ENCODE results near the gene HTR6.

Gene HTR6

GRCh38 chr1:19672237-19672636 lies 7.6 kb downstream of the HTR6 start:
- no peak overlapping the region for H3K27ac ChIP-seq (ENCODE audit: low read length)
- H3K4me1 ChIP-seq (ENCODE audit: insufficient read depth, low read length) = no peaks in the 10 kb centered on the region
- no peaks in the 10 kb centered on the region for H3K27me3 ChIP-seq (ENCODE audit: insufficient read depth, low read length, poor library complexity)
- ATAC-seq (ENCODE audit: insufficient read depth, low read depth) (no peak), DNase-seq (no peak)
- peaks cover 4% of the 10 kb centered on the region for H4K20me1 ChIP-seq (ENCODE audit: insufficient read depth, low read length)
- no peaks in the 10 kb centered on the region for H3K9me3 ChIP-seq (ENCODE audit: insufficient read depth, low read length, severe bottlenecking)
- H3K79me2 ChIP-seq (ENCODE audit: insufficient read depth, low read length) = no peaks in the 10 kb centered on the region
- no peak overlapping the region for H3K9ac ChIP-seq (ENCODE audit: low read depth, low read length)
- H3K4me2 ChIP-seq (ENCODE audit: insufficient read depth, low read length) = no peak overlapping the region
- no peaks in the 10 kb centered on the region for H3K36me3 ChIP-seq (ENCODE audit: insufficient read depth, low read length)
- no peak overlapping the region for H2AFZ ChIP-seq (ENCODE audit: low read depth, low read length)
- no peak for TF ChIP-seq CTCF (IDR thresholded peaks at IDR 0.05; ENCODE audit: borderline replicate concordance, extremely low read depth, low read length, poor library complexity, severe bottlenecking)
- no peak for TF ChIP-seq EZH2 (IDR thresholded peaks at IDR 0.05; ENCODE audit: borderline replicate concordance, low read depth, low read length, severe bottlenecking)
- no peak overlapping the region for H3K4me3 ChIP-seq (ENCODE audit: low read depth in 1 of 2, low read length in 2 of 2)

- no peaks in the 10 kb centered on the region for H3K27me3 ChIP-seq (ENCODE audit: insufficient read depth, low read length, poor library complexity)
- DNase-seq = no peak
- H3K4me3 ChIP-seq (ENCODE audit: low read depth in 1 of 2, low read length in 2 of 2) = no peak overlapping the region
- no peak for TF ChIP-seq EZH2 (IDR thresholded peaks at IDR 0.05; ENCODE audit: borderline replicate concordance, low read depth, low read length, severe bottlenecking)
- TF ChIP-seq CTCF (IDR thresholded peaks at IDR 0.05; ENCODE audit: borderline replicate concordance, extremely low read depth, low read length, poor library complexity, severe bottlenecking) = no peak
- no peak overlapping the region for H3K27ac ChIP-seq (ENCODE audit: low read length)
- no peak overlapping the region for H3K4me2 ChIP-seq (ENCODE audit: insufficient read depth, low read length)
- H3K9me3 ChIP-seq (ENCODE audit: insufficient read depth, low read length, severe bottlenecking) = no peaks in the 10 kb centered on the region
- H3K79me2 ChIP-seq (ENCODE audit: insufficient read depth, low read length) = no peaks in the 10 kb centered on the region
- H3K9ac ChIP-seq (ENCODE audit: low read depth, low read length) = no peak overlapping the region
- ATAC-seq (ENCODE audit: insufficient read depth, low read depth) = no peak
- H2AFZ ChIP-seq (ENCODE audit: low read depth, low read length) = no peak overlapping the region
- no peaks in the 10 kb centered on the region for H3K36me3 ChIP-seq (ENCODE audit: insufficient read depth, low read length)
- peaks cover 7% of the 10 kb centered on the region for H4K20me1 ChIP-seq (ENCODE audit: insufficient read depth, low read length)
- H3K4me1 ChIP-seq (ENCODE audit: insufficient read depth, low read length) = no peaks in the 10 kb centered on the region
Observed at GRCh38 chr1:19675797-19676196, 11.1 kb downstream of the HTR6 start.

GRCh38 chr1:19676438-19676922 lies 11.8 kb downstream of the HTR6 start:
- no peaks in the 10 kb centered on the region for H3K36me3 ChIP-seq (ENCODE audit: insufficient read depth, low read length)
- H3K9ac ChIP-seq (ENCODE audit: low read depth, low read length) = no peak overlapping the region
- DNase-seq = peak; percentile 61
- no peaks in the 10 kb centered on the region for H3K4me1 ChIP-seq (ENCODE audit: insufficient read depth, low read length)
- H3K79me2 ChIP-seq (ENCODE audit: insufficient read depth, low read length) = no peaks in the 10 kb centered on the region
- H2AFZ ChIP-seq (ENCODE audit: low read depth, low read length) = no peak overlapping the region
- H3K4me2 ChIP-seq (ENCODE audit: insufficient read depth, low read length) = no peak overlapping the region
- no peak for TF ChIP-seq EZH2 (IDR thresholded peaks at IDR 0.05; ENCODE audit: borderline replicate concordance, low read depth, low read length, severe bottlenecking)
- no peak for TF ChIP-seq CTCF (IDR thresholded peaks at IDR 0.05; ENCODE audit: borderline replicate concordance, extremely low read depth, low read length, poor library complexity, severe bottlenecking)
- ATAC-seq (ENCODE audit: insufficient read depth, low read depth) = peak; percentile 71; the same call in 2 of the 3 replicates
- no peak overlapping the region for H3K27ac ChIP-seq (ENCODE audit: low read length)
- H3K4me3 ChIP-seq (ENCODE audit: low read depth in 1 of 2, low read length in 2 of 2) = no peak overlapping the region
- peaks cover 7% of the 10 kb centered on the region for H4K20me1 ChIP-seq (ENCODE audit: insufficient read depth, low read length)
- H3K27me3 ChIP-seq (ENCODE audit: insufficient read depth, low read length, poor library complexity) = no peaks in the 10 kb centered on the region
- no peaks in the 10 kb centered on the region for H3K9me3 ChIP-seq (ENCODE audit: insufficient read depth, low read length, severe bottlenecking)

- Histone ChIP-seq H3K36me3 (ENCODE audit: insufficient read depth, low read length) (no peaks in the 10 kb centered on the region), H3K9ac (ENCODE audit: low read depth, low read length) (no peak overlapping the region), H3K79me2 (ENCODE audit: insufficient read depth, low read length) (no peaks in the 10 kb centered on the region), H2AFZ (ENCODE audit: low read depth, low read length) (no peak overlapping the region), H3K4me1 (ENCODE audit: insufficient read depth, low read length) (no peaks in the 10 kb centered on the region), H3K27ac (ENCODE audit: low read length) (no peak overlapping the region), H3K4me2 (ENCODE audit: insufficient read depth, low read length) (no peak overlapping the region), H3K9me3 (ENCODE audit: insufficient read depth, low read length, severe bottlenecking) (no peaks in the 10 kb centered on the region), H3K4me3 (ENCODE audit: low read depth in 1 of 2, low read length in 2 of 2) (no peak overlapping the region), H4K20me1 (ENCODE audit: insufficient read depth, low read length) (peaks cover 7% of the 10 kb centered on the region), H3K27me3 (ENCODE audit: insufficient read depth, low read length, poor library complexity) (no peaks in the 10 kb centered on the region)
- ATAC-seq (ENCODE audit: insufficient read depth, low read depth) (no peak), DNase-seq (no peak)
- TF ChIP-seq EZH2 (IDR thresholded peaks at IDR 0.05; ENCODE audit: borderline replicate concordance, low read depth, low read length, severe bottlenecking) (no peak), CTCF (IDR thresholded peaks at IDR 0.05; ENCODE audit: borderline replicate concordance, extremely low read depth, low read length, poor library complexity, severe bottlenecking) (no peak)
Observed at GRCh38 chr1:19678493-19678892, 13.8 kb downstream of the HTR6 start.

All from DND-41 (cell line).